H1 (cell line): ENCODE measurements around the gene VAV2. TPM values are rescaled to one million over a fixed set of nuclear protein-coding genes. Genes with fewer than 3 reads are reported as not detected.
A peak's percentile ranks its signal among the peaks of the same experiment; 100 is the strongest.

ENCODE experiments used
- CTCF ChIA-PET: fragments of 300-600 bp; sonication (Branson Sonifier 250); formaldehyde crosslinking; loops from one replicate; lab custom pipeline; 2021; ENCODE audit not compliant: partially characterized antibody; lab: Charles Lee
- POLR2A ChIA-PET: fragments of 300-600 bp; sonication (Branson Sonifier 250); formaldehyde crosslinking; loops from one replicate; lab custom pipeline; 2021; ENCODE audit warnings: inconsistent platforms; ENCODE audit not compliant: partially characterized antibody; lab: Charles Lee
- DNase-seq, 2 experiments: peaks; one replicate each; pipeline versions ENCODE4 v3.0.0 to v3.0.0-alpha.2; 2010 to 2022; ENCODE audit warnings: low spot score in 2 of 2, low read depth in 1 of 2, mixed read lengths in 1 of 2
- FAIRE-seq: peaks from 2 replicates; lab custom pipeline; 2011; peaks lifted over from hg19 to GRCh38; lab: Jason Lieb, UNC
- H2AFZ ChIP-seq: 2 replicates; pipeline ENCODE4 v1.8.1; 2012; ENCODE audit warnings: low read length, inconsistent platforms
- H2AK5ac ChIP-seq: 2 replicates; pipeline ENCODE4 v1.6.1; 2013; ENCODE audit warnings: low read depth, low read length
- H2BK120ac ChIP-seq: replicated peaks from 2 replicates; pipeline ENCODE3; 2013; ENCODE audit warnings: low read depth, low read length, inconsistent platforms
- H2BK12ac ChIP-seq: 2 replicates; pipeline ENCODE4 v1.6.1; 2013; ENCODE audit warnings: low read depth, low read length
- H2BK15ac ChIP-seq: 2 replicates; pipeline ENCODE4 v1.6.1; 2013; ENCODE audit warnings: low read length
- H2BK20ac ChIP-seq: 2 replicates; pipeline ENCODE4 v1.6.1; 2013; ENCODE audit warnings: low read length
- H2BK5ac ChIP-seq: 2 replicates; pipeline ENCODE4 v1.6.1; 2013; ENCODE audit warnings: low read depth, low read length
- H3K14ac ChIP-seq: 2 replicates; pipeline ENCODE4 v1.6.1; 2013; ENCODE audit warnings: inconsistent platforms; ENCODE audit not compliant: insufficient read length
- H3K18ac ChIP-seq: 2 replicates; pipeline ENCODE4 v1.6.1; 2013; ENCODE audit warnings: low read length; ENCODE audit errors: extremely low read depth
- H3K23ac ChIP-seq: 2 replicates; pipeline ENCODE4 v1.6.1; 2013; ENCODE audit warnings: inconsistent platforms; ENCODE audit not compliant: insufficient read length
- H3K23me2 ChIP-seq: 2 replicates; pipeline ENCODE4 v1.6.1; 2013; ENCODE audit warnings: low read depth, low read length
- H3K27ac ChIP-seq: 2 replicates; pipeline ENCODE4 v1.6.1; 2011; ENCODE audit warnings: low read depth, low read length, inconsistent platforms
- H3K27me3 ChIP-seq, 4 experiments: replicated peaks in 1 of 4; 1 replicate in 1 of 4; 2 replicates in 3 of 4; pipeline versions ENCODE4 v1.6.1 to v1.8.1; 2011 to 2013; ENCODE audit warnings: low read length in 3 of 4, mild to moderate bottlenecking in 3 of 4, inconsistent platforms in 2 of 4, mixed read lengths in 2 of 4, moderate library complexity in 1 of 4; ENCODE audit not compliant: control insufficient read depth in 3 of 4, insufficient read depth in 3 of 4; ENCODE audit errors: extremely low read depth in 1 of 4
- H3K36me3 ChIP-seq, 4 experiments: 2 replicates each; pipeline versions ENCODE4 v1.6.1 to v1.8.1; 2011 to 2013; ENCODE audit warnings: mild to moderate bottlenecking in 4 of 4, low read length in 3 of 4, moderate library complexity in 2 of 4, control low read depth in 1 of 4, inconsistent platforms in 1 of 4; ENCODE audit not compliant: insufficient read depth in 4 of 4, control insufficient read depth in 2 of 4
- H3K4ac ChIP-seq: replicated peaks from 2 replicates; pipeline ENCODE3; 2013; ENCODE audit warnings: low read length, low read depth, mixed read lengths, inconsistent platforms; ENCODE audit not compliant: insufficient read length
- H3K4me1 ChIP-seq, 4 experiments: replicated peaks in 1 of 4; 1 replicate in 1 of 4; 2 replicates in 3 of 4; pipeline versions ENCODE4 v1.6.1 to v1.8.1; 2011 to 2013; ENCODE audit warnings: low read length in 3 of 4, inconsistent platforms in 2 of 4, mixed read lengths in 1 of 4; ENCODE audit not compliant: insufficient read depth in 4 of 4, control insufficient read depth in 3 of 4
- H3K4me2 ChIP-seq, 2 experiments: 2 replicates each; pipeline versions ENCODE4 v1.6.1 to v1.8.1; 2011 to 2013; ENCODE audit warnings: low read depth in 2 of 2, low read length in 2 of 2, control low read depth in 1 of 2, inconsistent platforms in 1 of 2, mild to moderate bottlenecking in 1 of 2; ENCODE audit not compliant: insufficient read depth in 1 of 2
- H3K4me3 ChIP-seq, 4 experiments: fragments of 200-600, 300-600 bp in 1 of 4; sonication (generic), shearing (Covaris generic), sonication (Bioruptor Twin) in 1 of 4; 2 replicates each; pipeline versions ENCODE4 v1.5.1 to v1.8.1; 2011 to 2016; ENCODE audit warnings: low read length in 4 of 4, low read depth in 3 of 4, control low read depth in 2 of 4, inconsistent platforms in 2 of 4, mild to moderate bottlenecking in 2 of 4, mixed read lengths in 1 of 4, moderate library complexity in 1 of 4; ENCODE audit not compliant: insufficient read depth in 2 of 4; ENCODE audit errors: extremely low read depth in 1 of 4
- H3K56ac ChIP-seq: replicated peaks from 2 replicates; pipeline ENCODE3; 2013; ENCODE audit warnings: low read depth, mild to moderate bottlenecking, mixed read lengths, low read length, inconsistent platforms; ENCODE audit not compliant: insufficient read length
- H3K79me1 ChIP-seq: 2 replicates; pipeline ENCODE4 v1.6.1; 2013; ENCODE audit warnings: low read depth, low read length, control low read depth
- H3K79me2 ChIP-seq, 2 experiments: 2 replicates each; pipeline versions ENCODE4 v1.6.1 to v1.8.1; 2012 to 2013; ENCODE audit warnings: low read length in 2 of 2, mild to moderate bottlenecking in 2 of 2, inconsistent platforms in 1 of 2; ENCODE audit not compliant: insufficient read depth in 2 of 2, control insufficient read depth in 1 of 2
- H3K9ac ChIP-seq, 4 experiments: replicated peaks in 1 of 4; 1 replicate in 1 of 4; 2 replicates in 3 of 4; pipeline versions ENCODE4 v1.6.1 to v1.8.1; 2011 to 2013; ENCODE audit warnings: low read depth in 3 of 4, low read length in 3 of 4, control low read depth in 2 of 4, mild to moderate bottlenecking in 2 of 4, moderate library complexity in 2 of 4, inconsistent platforms in 1 of 4; ENCODE audit errors: extremely low read depth in 1 of 4
- H3K9me3 ChIP-seq, 2 experiments: 2 replicates each; pipeline versions ENCODE4 v1.6.1 to v1.8.1; 2012 to 2013; ENCODE audit warnings: mild to moderate bottlenecking in 2 of 2, moderate library complexity in 2 of 2, control low read depth in 1 of 2, inconsistent platforms in 1 of 2, low read depth in 1 of 2, low read length in 1 of 2, mixed read lengths in 1 of 2; ENCODE audit not compliant: insufficient read depth in 2 of 2
- H4K20me1 ChIP-seq, 2 experiments: replicated peaks in 1 of 2; 2 replicates each; pipeline versions ENCODE3 to v1.8.1; 2011 to 2013; ENCODE audit warnings: inconsistent platforms in 2 of 2, low read length in 2 of 2, mild to moderate bottlenecking in 1 of 2; ENCODE audit not compliant: insufficient read depth in 2 of 2, control insufficient read depth in 1 of 2
- H4K5ac ChIP-seq: 2 replicates; pipeline ENCODE4 v1.6.1; 2013; ENCODE audit warnings: low read length, low read depth, mixed read lengths, inconsistent platforms; ENCODE audit not compliant: insufficient read length
- H4K8ac ChIP-seq: 2 replicates; pipeline ENCODE4 v1.8.0; 2013; ENCODE audit warnings: mild to moderate bottlenecking, moderate library complexity, low read length, inconsistent platforms; ENCODE audit not compliant: insufficient read depth; ENCODE audit errors: extremely low read depth
- H4K91ac ChIP-seq: replicated peaks from 2 replicates; pipeline ENCODE3; 2013; ENCODE audit warnings: low read length, mixed read lengths, inconsistent platforms; ENCODE audit not compliant: insufficient read length
- ASH2L ChIP-seq: fragments of 200-600, 300-600 bp; sonication (generic); IDR thresholded peaks from one replicate; pipeline ENCODE4 v1.7.1; 2017; ENCODE audit warnings: low read length
- BCL11A ChIP-seq, 2 experiments: IDR thresholded peaks; one replicate each; pipeline ENCODE4 v1.6.1; 2011; ENCODE audit warnings: low read depth in 2 of 2, low read length in 2 of 2, mild to moderate bottlenecking in 2 of 2
- CBX5 ChIP-seq: fragments of 300-800, 300-1000 bp; sonication (generic); IDR thresholded peaks from 2 replicates; pipeline ENCODE4 v1.7.1; 2016; ENCODE audit warnings: antibody characterized with exemption, low read length, low read depth
- CBX8 ChIP-seq: fragments of 300-800, 300-1000 bp; sonication (generic); IDR thresholded peaks from 2 replicates; pipeline ENCODE4 v1.7.1; 2016; ENCODE audit warnings: low read depth, low read length, borderline replicate concordance
- CEBPB ChIP-seq: IDR thresholded peaks from 2 replicates; pipeline ENCODE4 v1.6.1; 2012; ENCODE audit warnings: low read depth, low read length
- CHD1 ChIP-seq: IDR thresholded peaks from 2 replicates; pipeline ENCODE4 v1.6.1; 2012; ENCODE audit warnings: low read depth, low read length, improper control_type of control experiment
- CREB1 ChIP-seq: IDR thresholded peaks from 2 replicates; pipeline ENCODE4 v1.6.1; 2012; ENCODE audit warnings: inconsistent platforms
- KDM5A ChIP-seq: fragments of 200-600 bp; IDR thresholded peaks from 2 replicates; pipeline ENCODE4 v1.7.1; 2012; ENCODE audit warnings: mild to moderate bottlenecking, low read length, inconsistent platforms, mixed read lengths
- RNF2 ChIP-seq: fragments of 200-900, 300-1000 bp; sonication (generic); IDR thresholded peaks from 2 replicates; pipeline ENCODE4 v1.7.1; 2016; ENCODE audit warnings: borderline replicate concordance, low read depth, mild to moderate bottlenecking, antibody characterized with exemption, low read length; ENCODE audit not compliant: poor library complexity, severe bottlenecking; ENCODE audit errors: missing control alignments
- SRF ChIP-seq: IDR thresholded peaks from 2 replicates; pipeline ENCODE4 v1.6.1; 2011; ENCODE audit warnings: mild to moderate bottlenecking, low read depth, low read length, moderate library complexity
- SUZ12 ChIP-seq: fragments of 200-600 bp; sonication (generic); IDR thresholded peaks from 2 replicates; pipeline ENCODE4 v1.6.1; 2012; ENCODE audit warnings: mild to moderate bottlenecking, inconsistent platforms, low read length, moderate library complexity, mixed read lengths
- TBP ChIP-seq: IDR thresholded peaks from 2 replicates; pipeline ENCODE4 v1.6.1; 2011; ENCODE audit warnings: low read depth, low read length, improper control_type of control experiment
- YY1 ChIP-seq: IDR thresholded peaks from 2 replicates; pipeline ENCODE4 v1.6.1; 2011; ENCODE audit warnings: low read depth, mild to moderate bottlenecking, low read length
- WGBS, 2 experiments: shearing (Covaris generic) in 1 of 2; methylation state at CpG; one replicate each; pipeline versions ENCODE4 v1.1.6 to v1.1.7; 2013 to 2015; ENCODE audit warnings: low lambda C conversion rate in 2 of 2, mixed read lengths in 2 of 2, inconsistent platforms in 1 of 2, low coverage in 1 of 2, missing lambda C conversion rate in 1 of 2; ENCODE audit not compliant: insufficient replicate concordance in 2 of 2, insufficient coverage in 1 of 2, insufficient read length in 1 of 2; ENCODE audit errors: extremely low coverage in 1 of 2, missing lambda C conversion rate in 1 of 2; 5-methylcytosine and 5-hydroxymethylcytosine counted together
- polyA plus RNA-seq, 7 experiments: library from polyadenylated mRNA; depleted of rRNA in 3 of 7; stranded (reverse) in 5 of 7; unstranded in 2 of 7; fragments of >200 nt in 5 of 7; fragments of 200-250 nt in 2 of 7; gene quantifications; 1 replicate in 5 of 7; 2 replicates in 1 of 7; 4 replicates in 1 of 7; pipeline versions ENCODE4 v1.2.1 to v1.2.3, GENCODE V29; 2011 to 2013; ENCODE audit warnings: missing spikeins in 2 of 7, mixed read lengths in 2 of 7
- total RNA-seq: library from RNA; stranded (reverse); fragmentation: NEBNext Ultra II Directional; extraction: Animal tissue kit (Norgen Biotek cat#: 25700); gene quantifications from 2 replicates; pipeline ENCODE4 v1.2.1, GENCODE V29; 2021

VAV2 gene
- total and polyA plus RNA-seq, 2 of the 8 experiments (the other 6 are each of a cell fraction or from before 2014, with no cell fraction given), result 13.6 to 37.6 TPM

- H4K91ac ChIP-seq, result no peak overlapping the region
- no peak overlapping the region for H3K4me2 ChIP-seq
- H3K79me2 ChIP-seq, result peaks cover 0 to 7% of the 10 kb centered on the region in 2 experiments; a peak in 1 of 4 replicates
- DNase-seq (no peak), FAIRE-seq (no peak)
- H4K5ac ChIP-seq, result no peak overlapping the region
- no peak overlapping the region for H2BK20ac ChIP-seq
- H3K4me3 ChIP-seq, result no peak overlapping the region
- H2BK120ac ChIP-seq, result no peak overlapping the region
- ChIA-PET CTCF (interaction anchor here (0.9 to 2.7 kb wide), 7 partner anchors 10 to 145 kb away, joined by 3 to 13 read pairs (median 3); no protein-coding TSS in a partner anchor), POLR2A (no interaction called here)
- H3K79me1 ChIP-seq, result peaks cover 22% of the 10 kb centered on the region
- no peak overlapping the region for H2BK12ac ChIP-seq
- no peak overlapping the region for H2BK15ac ChIP-seq
- no peaks in the 10 kb centered on the region for H3K27me3 ChIP-seq
- no peaks in the 10 kb centered on the region; a peak in 2 of 7 replicates for H3K4me1 ChIP-seq
- H4K8ac ChIP-seq, result no peak overlapping the region
- H2AK5ac ChIP-seq, result no peak overlapping the region
- peak overlapping the region; percentile 35; the same call in 1 of the 2 replicates for H2BK5ac ChIP-seq
- no peak for TF ChIP-seq YY1
- TF ChIP-seq SRF, result no peak
- no peak for TF ChIP-seq CBX5
- TF ChIP-seq ASH2L, result no peak
- no peak for TF ChIP-seq CBX8
- no peak for TF ChIP-seq CREB1
- TF ChIP-seq CHD1, result no peak
- no peak for TF ChIP-seq KDM5A
- TF ChIP-seq SUZ12, result no peak
- TF ChIP-seq BCL11A (IDR thresholded peaks at IDR 0.05; ENCODE audit: low read depth in 2 of 2, low read length in 2 of 2), result no peak
- no peak for TF ChIP-seq RNF2
- no peak for TF ChIP-seq CEBPB
- no peak for TF ChIP-seq TBP
- H2AFZ ChIP-seq, result no peak overlapping the region
- peaks cover 6 to 13% of the 10 kb centered on the region in 2 experiments for H4K20me1 ChIP-seq
- H3K18ac ChIP-seq, result no peak overlapping the region
- H3K23ac ChIP-seq, result no peak overlapping the region
- no peak overlapping the region for H3K14ac ChIP-seq
- no peak overlapping the region for H3K9ac ChIP-seq
- H3K36me3 ChIP-seq, result no peaks in the 10 kb centered on the region
- no peak overlapping the region for H3K27ac ChIP-seq
- H3K23me2 ChIP-seq, result peaks cover 10% of the 10 kb centered on the region; the same call in 1 of the 2 replicates
- no peaks in the 10 kb centered on the region for H3K9me3 ChIP-seq
- no peak overlapping the region for H3K4ac ChIP-seq
- 91% methylated on average over 9 of the region's 9 CpGs; no CpG with 5 or more reads in 1 of the 2 experiments for WGBS, 2 experiments
- no peak overlapping the region for H3K56ac ChIP-seq
These were observed 142.0 kb downstream of the VAV2 start for GRCh38 chr9:133850161-133850560.
